SK-N-SH (cell line): ENCODE data around the gene MAP4K4. TPM values are rescaled to one million over a fixed set of nuclear protein-coding genes. Genes with fewer than 3 reads are reported as not detected.
A peak's percentile ranks its signal among the peaks of the same experiment; 100 is the strongest.

Experiments used
- CTCF ChIA-PET: fragments of 300-600, 350-600 bp; formaldehyde crosslinking; extraction: SDS; loops from one replicate; lab custom pipeline; 2021; lab: Yijun Ruan, JAX
- POLR2A ChIA-PET: fragments of 350-600 bp; sonication (Branson Sonifier 250); formaldehyde crosslinking; extraction: SDS; loops from one replicate; lab custom pipeline; 2020; ENCODE audit warnings: antibody characterized with exemption, inconsistent platforms; lab: Yijun Ruan, JAX
- DNase-seq: peaks from one replicate; pipeline ENCODE4 v3.0.0; 2012
- H2AFZ ChIP-seq: fragments of 200-600 bp; sonication (generic); 2 replicates; pipeline ENCODE4 v1.8.1; 2016; ENCODE audit warnings: antibody characterized with exemption, mild to moderate bottlenecking, low read depth
- H3F3A ChIP-seq: fragments of 200-600 bp; sonication (generic); replicated peaks from 2 replicates; pipeline ENCODE3; 2016; ENCODE audit warnings: antibody characterized with exemption, mild to moderate bottlenecking; ENCODE audit not compliant: insufficient read depth
- H3K27ac ChIP-seq, 2 experiments: fragments of 200-500 bp in 1 of 2; fragments of 200-600 bp in 1 of 2; sonication (Bioruptor generic) in 1 of 2; sonication (generic), shearing (Covaris generic) in 1 of 2; 2 replicates each; pipeline versions ENCODE4 v1.5.1 to v1.6.1; 2014 to 2016; ENCODE audit warnings: low read depth in 2 of 2, inconsistent platforms in 1 of 2, low read length in 1 of 2, mild to moderate bottlenecking in 1 of 2, mixed read lengths in 1 of 2
- H3K27me3 ChIP-seq: fragments of 200-600 bp; sonication (generic), shearing (Covaris generic); 2 replicates; pipeline ENCODE4 v1.6.1; 2016; ENCODE audit warnings: mixed run types; ENCODE audit not compliant: insufficient read depth
- H3K36me3 ChIP-seq, 2 experiments: fragments of 200-500 bp in 1 of 2; fragments of 200-600 bp in 1 of 2; sonication (Bioruptor generic) in 1 of 2; sonication (generic) in 1 of 2; replicated peaks in 1 of 2; 2 replicates each; pipeline versions ENCODE3 to v1.5.1; 2014 to 2016; ENCODE audit warnings: low read length in 1 of 2, mild to moderate bottlenecking in 1 of 2; ENCODE audit not compliant: insufficient read depth in 2 of 2, control insufficient read depth in 1 of 2
- H3K4me1 ChIP-seq, 2 experiments: fragments of 200-500 bp in 1 of 2; fragments of 200-600 bp in 1 of 2; sonication (Bioruptor generic) in 1 of 2; sonication (generic), shearing (Covaris generic) in 1 of 2; 2 replicates each; pipeline versions ENCODE4 v1.5.1 to v1.6.1; 2014 to 2016; ENCODE audit warnings: low read depth in 1 of 2, low read length in 1 of 2, mixed run types in 1 of 2; ENCODE audit not compliant: insufficient read depth in 2 of 2, control insufficient read depth in 1 of 2
- H3K4me2 ChIP-seq: fragments of 200-600 bp; sonication (generic), shearing (Covaris generic); 2 replicates; pipeline ENCODE4 v1.6.1; 2017; ENCODE audit warnings: mixed run types
- H3K4me3 ChIP-seq, 2 experiments: fragments of 200-500 bp in 1 of 2; fragments of 200-600 bp in 1 of 2; sonication (Bioruptor generic) in 1 of 2; sonication (generic), shearing (Covaris generic) in 1 of 2; 2 replicates each; pipeline versions ENCODE4 v1.5.1 to v1.8.1; 2014 to 2016; ENCODE audit warnings: low read depth in 2 of 2, inconsistent platforms in 1 of 2, low read length in 1 of 2, mild to moderate bottlenecking in 1 of 2, mixed read lengths in 1 of 2, moderate library complexity in 1 of 2
- H3K79me2 ChIP-seq: fragments of 200-600 bp; sonication (generic); 2 replicates; pipeline ENCODE4 v1.8.1; 2017; ENCODE audit warnings: mild to moderate bottlenecking; ENCODE audit not compliant: insufficient read depth
- H3K9ac ChIP-seq: fragments of 200-600 bp; sonication (generic); 2 replicates; pipeline ENCODE4 v1.6.1; 2017; ENCODE audit warnings: mixed run types
- H3K9me2 ChIP-seq: fragments of 200-600 bp; sonication (generic); 2 replicates; pipeline ENCODE4 v1.6.1; 2017; ENCODE audit warnings: mixed run types
- H3K9me3 ChIP-seq: fragments of 200-600 bp; sonication (generic); 2 replicates; pipeline ENCODE4 v1.6.1; 2017; ENCODE audit warnings: mixed run types, mild to moderate bottlenecking, moderate library complexity
- H4K20me1 ChIP-seq: fragments of 200-600 bp; sonication (generic); 2 replicates; pipeline ENCODE4 v1.6.1; 2017; ENCODE audit warnings: mild to moderate bottlenecking, mixed run types; ENCODE audit not compliant: insufficient read depth
- ELF1 ChIP-seq: IDR thresholded peaks from 2 replicates; pipeline ENCODE4 v1.4.0; 2012
- EP300 ChIP-seq, 2 experiments: IDR thresholded peaks; 2 replicates each; pipeline versions ENCODE4 v1.4.0 to v1.6.1; 2012; ENCODE audit warnings: borderline replicate concordance in 1 of 2, low read depth in 1 of 2, low read length in 1 of 2
- EZH2phosphoT487 ChIP-seq: fragments of 200-600 bp; sonication (generic); IDR thresholded peaks from 2 replicates; pipeline ENCODE4 v1.6.1; 2017; ENCODE audit warnings: low read depth, mixed run types, mild to moderate bottlenecking, antibody characterized with exemption, moderate library complexity, borderline replicate concordance
- FOSL2 ChIP-seq: IDR thresholded peaks from 2 replicates; pipeline ENCODE4 v1.4.0; 2012; ENCODE audit warnings: low read depth, mild to moderate bottlenecking, moderate library complexity, borderline replicate concordance
- FOXJ3 ChIP-seq: sonication (generic); formaldehyde crosslinking; IDR thresholded peaks from 2 replicates; pipeline ENCODE4 v1.5.1; 2020; ENCODE audit warnings: mild to moderate bottlenecking, missing genetic modification reagents
- JUND ChIP-seq: IDR thresholded peaks from 2 replicates; pipeline ENCODE4 v1.4.0; 2012
- MXI1 ChIP-seq: IDR thresholded peaks from 2 replicates; pipeline ENCODE4 v1.6.1; 2012; ENCODE audit warnings: mild to moderate bottlenecking, low read depth, low read length, improper control_type of control experiment
- NFIC ChIP-seq: IDR thresholded peaks from 2 replicates; pipeline ENCODE4 v1.4.0; 2012; ENCODE audit warnings: borderline replicate concordance
- NRF1 ChIP-seq: IDR thresholded peaks from 2 replicates; pipeline ENCODE4 v1.6.1; 2012; ENCODE audit warnings: low read depth, mild to moderate bottlenecking, low read length
- POLR2AphosphoS5 ChIP-seq: IDR thresholded peaks from 2 replicates; pipeline ENCODE4 v1.6.1; 2012; ENCODE audit warnings: low read depth, low read length
- RXRA ChIP-seq: IDR thresholded peaks from 2 replicates; pipeline ENCODE4 v1.4.0; 2012; ENCODE audit warnings: low read depth, mild to moderate bottlenecking, borderline replicate concordance
- SIN3A ChIP-seq: IDR thresholded peaks from 2 replicates; pipeline ENCODE4 v1.6.1; 2012; ENCODE audit warnings: low read depth, mild to moderate bottlenecking, low read length, moderate library complexity, borderline replicate concordance
- SMC3 ChIP-seq: IDR thresholded peaks from 2 replicates; pipeline ENCODE4 v1.6.1; 2012; ENCODE audit warnings: low read depth, low read length, improper control_type of control experiment
- TAF1 ChIP-seq: IDR thresholded peaks from 2 replicates; pipeline ENCODE4 v1.6.1; 2012; ENCODE audit warnings: low read depth, mild to moderate bottlenecking, low read length, moderate library complexity, borderline replicate concordance
- TCF12 ChIP-seq: IDR thresholded peaks from 2 replicates; pipeline ENCODE4 v1.4.0; 2012
- TEAD4 ChIP-seq: IDR thresholded peaks from 2 replicates; pipeline ENCODE4 v1.4.0; 2012; ENCODE audit warnings: mild to moderate bottlenecking, borderline replicate concordance; ENCODE audit not compliant: insufficient read depth
- WGBS: methylation state at CpG from one replicate; pipeline ENCODE4 v1.1.6; 2017; ENCODE audit warnings: low lambda C conversion rate; 5-methylcytosine and 5-hydroxymethylcytosine counted together
- polyA plus RNA-seq, 3 experiments: library from polyadenylated mRNA; depleted of rRNA; stranded (reverse); fragments of >200 nt; gene quantifications; 2 replicates each; pipeline ENCODE4 v1.2.3, GENCODE V29; 2012
- TF ChIP-seq, protein P1 (sequence below): fragments of 150-350 bp; IDR thresholded peaks from 2 replicates; pipeline ENCODE4 v1.6.1; 2016; ENCODE audit warnings: mild to moderate bottlenecking, low read depth, low read length
- TF ChIP-seq, protein P2 (sequence below): fragments of 150-350 bp; IDR thresholded peaks from 2 replicates; pipeline ENCODE4 v1.6.1; 2017; ENCODE audit warnings: antibody characterized with exemption, low read length, low read depth, borderline replicate concordance
- TF ChIP-seq, protein P3 (sequence below): IDR thresholded peaks from 2 replicates; pipeline ENCODE4 v1.4.0; 2012; ENCODE audit warnings: low read depth, borderline replicate concordance
- TF ChIP-seq, protein P4 (sequence below): IDR thresholded peaks from 2 replicates; pipeline ENCODE4; 2012
- TF ChIP-seq, protein P5 (sequence below): IDR thresholded peaks from 2 replicates; pipeline ENCODE4 v1.4.0; 2012; ENCODE audit warnings: low read depth

MAP4K4 gene
- polyA plus RNA-seq, 1 of the 3 experiments (the other 2 are of a cell fraction), result 72.9 TPM

DNA sequence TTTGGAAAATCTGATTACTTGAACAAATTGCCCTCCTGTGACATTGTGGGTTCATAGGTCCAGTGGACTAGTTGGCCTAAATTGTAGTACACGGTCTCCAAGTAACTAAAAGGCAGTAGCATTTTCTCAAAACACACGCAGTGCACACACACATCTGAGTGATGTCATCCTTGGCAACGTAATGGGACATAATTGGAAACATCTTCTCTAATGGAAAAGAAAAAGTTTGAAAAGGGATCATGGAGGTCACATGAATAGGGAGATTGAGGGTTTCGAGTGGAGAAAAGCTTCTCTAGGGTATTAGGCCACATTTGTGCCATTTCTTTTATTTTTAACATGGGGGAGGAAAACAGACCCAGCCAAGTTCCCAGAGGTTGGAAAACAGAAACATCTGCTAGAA, 93.3 kb downstream of the MAP4K4 start (continued):
- TF ChIP-seq POLR2AphosphoS5 (peak; percentile 24; the same call in 1 of the 2 replicates), ELF1 (no peak), TCF12 (peak; percentile 96), TEAD4 (no peak; the same call in 1 of the 2 replicates), RXRA (no peak), EZH2phosphoT487 (no peak), SIN3A (no peak)
- TF ChIP-seq, protein P1, sequence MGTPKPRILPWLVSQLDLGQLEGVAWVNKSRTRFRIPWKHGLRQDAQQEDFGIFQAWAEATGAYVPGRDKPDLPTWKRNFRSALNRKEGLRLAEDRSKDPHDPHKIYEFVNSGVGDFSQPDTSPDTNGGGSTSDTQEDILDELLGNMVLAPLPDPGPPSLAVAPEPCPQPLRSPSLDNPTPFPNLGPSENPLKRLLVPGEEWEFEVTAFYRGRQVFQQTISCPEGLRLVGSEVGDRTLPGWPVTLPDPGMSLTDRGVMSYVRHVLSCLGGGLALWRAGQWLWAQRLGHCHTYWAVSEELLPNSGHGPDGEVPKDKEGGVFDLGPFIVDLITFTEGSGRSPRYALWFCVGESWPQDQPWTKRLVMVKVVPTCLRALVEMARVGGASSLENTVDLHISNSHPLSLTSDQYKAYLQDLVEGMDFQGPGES, result no peak
- TF ChIP-seq, all 33 proteins: peak for 5

DNA sequence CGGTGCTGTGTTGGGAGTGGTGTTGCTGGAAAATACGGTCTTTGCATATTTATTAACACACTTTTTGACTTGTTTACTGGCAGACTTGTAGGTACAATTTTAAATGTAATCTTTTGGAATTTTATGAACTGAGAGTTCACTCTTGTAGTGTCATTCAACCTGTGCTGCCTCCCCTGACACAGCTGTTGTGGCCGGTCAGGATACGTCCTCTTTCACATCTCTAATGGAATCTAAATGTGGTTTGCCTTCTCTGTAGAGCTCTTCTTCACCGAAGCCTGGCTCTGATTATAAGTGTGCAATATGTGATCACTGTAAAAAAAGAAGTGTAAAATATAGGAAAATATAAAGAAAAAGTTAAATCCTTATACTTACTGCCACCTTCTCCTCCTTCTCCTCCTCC, 94.7 kb downstream of the MAP4K4 start:
- H3K4me2 ChIP-seq, result no peak overlapping the region
- H3K27ac ChIP-seq, result peak overlapping the region; percentile 60 to 79; a peak in 3 of 4 replicates
- 90% methylated on average over 5 of the region's 5 CpGs for WGBS
- no peak overlapping the region for H2AFZ ChIP-seq
- no peak for TF ChIP-seq RXRA
- no peak for TF ChIP-seq EP300 (IDR thresholded peaks at IDR 0.05; ENCODE audit: borderline replicate concordance in 1 of 2, low read depth in 1 of 2, low read length in 1 of 2)
- no peak for TF ChIP-seq JUND
- TF ChIP-seq, protein P2, sequence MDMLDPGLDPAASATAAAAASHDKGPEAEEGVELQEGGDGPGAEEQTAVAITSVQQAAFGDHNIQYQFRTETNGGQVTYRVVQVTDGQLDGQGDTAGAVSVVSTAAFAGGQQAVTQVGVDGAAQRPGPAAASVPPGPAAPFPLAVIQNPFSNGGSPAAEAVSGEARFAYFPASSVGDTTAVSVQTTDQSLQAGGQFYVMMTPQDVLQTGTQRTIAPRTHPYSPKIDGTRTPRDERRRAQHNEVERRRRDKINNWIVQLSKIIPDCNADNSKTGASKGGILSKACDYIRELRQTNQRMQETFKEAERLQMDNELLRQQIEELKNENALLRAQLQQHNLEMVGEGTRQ, result no peak
- TF ChIP-seq TAF1, result no peak
- H3K9ac ChIP-seq, result no peak overlapping the region
- H4K20me1 ChIP-seq, result peaks cover 87% of the 10 kb centered on the region
- H3K27me3 ChIP-seq, result no peaks in the 10 kb centered on the region
- ChIA-PET POLR2A (no interaction called here), CTCF (interaction anchor here (0.7 to 3.6 kb wide), 11 partner anchors 12 to 126 kb away, joined by 3 to 29 read pairs (median 6); no protein-coding TSS in a partner anchor)
- no peaks in the 10 kb centered on the region for H3K9me2 ChIP-seq
- DNase-seq, result no peak
- no peaks in the 10 kb centered on the region for H3K9me3 ChIP-seq
- H3K36me3 ChIP-seq, result peaks cover 5 to 19% of the 10 kb centered on the region in 2 experiments
- H3K4me3 ChIP-seq, result no peak overlapping the region
- peaks cover 23 to 44% of the 10 kb centered on the region in 2 experiments for H3K4me1 ChIP-seq
- H3F3A ChIP-seq, result peaks cover 5% of the 10 kb centered on the region
- peaks cover 100% of the 10 kb centered on the region for H3K79me2 ChIP-seq

DNA sequence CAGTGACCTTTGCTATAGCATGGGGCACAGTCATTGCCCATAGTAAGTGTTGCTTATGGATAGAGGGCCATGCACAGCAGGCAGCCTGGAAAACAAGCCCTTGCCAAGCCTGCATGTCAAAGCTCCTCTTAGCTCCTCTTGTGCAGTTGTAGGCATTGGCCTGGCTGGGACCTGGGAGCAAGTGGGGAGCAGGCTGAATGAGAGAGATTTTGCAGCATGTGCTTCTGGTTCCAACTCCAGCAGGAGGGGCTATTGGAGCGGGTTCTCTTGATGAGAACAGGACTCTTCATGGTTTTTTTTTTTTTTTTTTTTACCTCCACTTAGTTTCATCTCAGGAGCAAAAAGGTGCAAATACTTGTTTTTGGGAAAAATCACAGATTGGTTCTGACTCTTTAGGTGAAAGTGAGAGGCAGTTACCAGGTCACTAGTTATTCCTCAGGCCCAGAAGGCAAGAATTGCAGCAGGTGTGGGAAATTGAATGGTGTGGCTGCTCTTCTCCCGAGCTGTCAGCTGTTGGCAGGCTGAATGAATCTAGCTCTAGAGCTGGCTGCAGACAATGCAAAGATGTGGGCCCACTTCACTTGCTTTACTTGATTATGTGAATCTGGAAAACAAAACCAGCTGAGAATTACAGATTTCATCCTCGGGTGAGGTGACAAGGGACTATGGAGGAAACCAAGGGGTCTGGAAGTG, 95.9 kb downstream of the MAP4K4 start:
- 84% methylated on average over 3 of the region's 3 CpGs for WGBS
- peaks cover 5 to 19% of the 10 kb centered on the region in 2 experiments for H3K36me3 ChIP-seq
- H4K20me1 ChIP-seq, result peaks cover 85% of the 10 kb centered on the region
- peaks cover 20 to 43% of the 10 kb centered on the region in 2 experiments for H3K4me1 ChIP-seq
- peak; percentile 22 for DNase-seq
- H3K4me2 ChIP-seq, result no peak overlapping the region
- no peak overlapping the region for H3K9ac ChIP-seq
- H3K79me2 ChIP-seq, result peaks cover 100% of the 10 kb centered on the region
- peak overlapping the region; percentile 11 to 13; a peak in 3 of 4 replicates for H3K27ac ChIP-seq
- H3K4me3 ChIP-seq, result no peak overlapping the region
- no peaks in the 10 kb centered on the region for H3K9me3 ChIP-seq
- no peaks in the 10 kb centered on the region for H3K9me2 ChIP-seq
- ChIA-PET CTCF (interaction anchor here (0.6 to 3.6 kb wide), 17 partner anchors 9 to 447 kb away, joined by 3 to 29 read pairs (median 5); no protein-coding TSS in a partner anchor), POLR2A (no interaction called here)
- peaks cover 5% of the 10 kb centered on the region for H3F3A ChIP-seq
- H3K27me3 ChIP-seq, result no peaks in the 10 kb centered on the region
- H2AFZ ChIP-seq, result no peak overlapping the region
- TF ChIP-seq, protein P3, sequence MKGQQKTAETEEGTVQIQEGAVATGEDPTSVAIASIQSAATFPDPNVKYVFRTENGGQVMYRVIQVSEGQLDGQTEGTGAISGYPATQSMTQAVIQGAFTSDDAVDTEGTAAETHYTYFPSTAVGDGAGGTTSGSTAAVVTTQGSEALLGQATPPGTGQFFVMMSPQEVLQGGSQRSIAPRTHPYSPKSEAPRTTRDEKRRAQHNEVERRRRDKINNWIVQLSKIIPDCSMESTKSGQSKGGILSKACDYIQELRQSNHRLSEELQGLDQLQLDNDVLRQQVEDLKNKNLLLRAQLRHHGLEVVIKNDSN, result no peak
- TF ChIP-seq TCF12, result no peak
- no peak for TF ChIP-seq TEAD4
- TF ChIP-seq FOXJ3 (CRISPR knock-in tag), result no peak
- no peak for TF ChIP-seq NRF1
- no peak for TF ChIP-seq SIN3A
- no peak for TF ChIP-seq NFIC
- no peak for TF ChIP-seq FOSL2
- peak; percentile 41; the same call in 1 of the 2 replicates for TF ChIP-seq MXI1
- no peak for TF ChIP-seq JUND
- TF ChIP-seq, protein P4, sequence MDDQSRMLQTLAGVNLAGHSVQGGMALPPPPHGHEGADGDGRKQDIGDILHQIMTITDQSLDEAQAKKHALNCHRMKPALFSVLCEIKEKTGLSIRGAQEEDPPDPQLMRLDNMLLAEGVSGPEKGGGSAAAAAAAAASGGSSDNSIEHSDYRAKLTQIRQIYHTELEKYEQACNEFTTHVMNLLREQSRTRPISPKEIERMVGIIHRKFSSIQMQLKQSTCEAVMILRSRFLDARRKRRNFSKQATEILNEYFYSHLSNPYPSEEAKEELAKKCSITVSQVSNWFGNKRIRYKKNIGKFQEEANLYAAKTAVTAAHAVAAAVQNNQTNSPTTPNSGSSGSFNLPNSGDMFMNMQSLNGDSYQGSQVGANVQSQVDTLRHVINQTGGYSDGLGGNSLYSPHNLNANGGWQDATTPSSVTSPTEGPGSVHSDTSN, result no peak
- peak; percentile 33; the same call in 1 of the 2 replicates for TF ChIP-seq SMC3
- TF ChIP-seq, protein P5, sequence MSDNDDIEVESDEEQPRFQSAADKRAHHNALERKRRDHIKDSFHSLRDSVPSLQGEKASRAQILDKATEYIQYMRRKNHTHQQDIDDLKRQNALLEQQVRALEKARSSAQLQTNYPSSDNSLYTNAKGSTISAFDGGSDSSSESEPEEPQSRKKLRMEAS, result no peak
- TF ChIP-seq RXRA, result no peak
